Neural cell (in vitro differentiated cells): ENCODE measurements around the gene SSR4. TPM values are rescaled to one million over a fixed set of nuclear protein-coding genes. Genes with fewer than 3 reads are reported as not detected.

Source experiments
- H2AFZ ChIP-seq: fragments of 200-600, 300-800 bp; sonication (generic), shearing (Covaris generic); 2 replicates; pipeline ENCODE4 v1.6.0; 2014; ENCODE audit warnings: low read depth, mild to moderate bottlenecking, antibody characterized with exemption, low read length, moderate library complexity
- H3F3A ChIP-seq: fragments of 200-600 bp; shearing (Covaris generic); 2 replicates; pipeline ENCODE4 v1.6.1; 2016; ENCODE audit warnings: mild to moderate bottlenecking, moderate library complexity, mixed read lengths, antibody characterized with exemption, low read length; ENCODE audit not compliant: insufficient read depth, poor library complexity, severe bottlenecking
- H3K27ac ChIP-seq: fragments of 200-600, 300-800 bp; sonication (generic), shearing (Covaris generic); 2 replicates; pipeline ENCODE4 v1.5.1; 2014; ENCODE audit warnings: mild to moderate bottlenecking, low read length, moderate library complexity
- H3K27me3 ChIP-seq: fragments of 300-800, 200-600 bp; sonication (generic), shearing (Covaris generic); 2 replicates; pipeline ENCODE4 v1.6.0; 2014; ENCODE audit warnings: mild to moderate bottlenecking, low read depth, low read length, moderate library complexity; ENCODE audit not compliant: insufficient read depth
- H3K36me3 ChIP-seq: fragments of 300-800, 200-600 bp; sonication (generic), shearing (Covaris generic); 2 replicates; pipeline ENCODE4 v1.5.1; 2014; ENCODE audit warnings: mild to moderate bottlenecking, antibody characterized with exemption, low read length, moderate library complexity; ENCODE audit not compliant: insufficient read depth
- H3K4me2 ChIP-seq: fragments of 300-800, 200-600 bp; sonication (generic), shearing (Covaris generic); 2 replicates; pipeline ENCODE4 v1.6.0; 2014; ENCODE audit warnings: mild to moderate bottlenecking, low read length
- H3K4me3 ChIP-seq: fragments of 300-800, 200-600 bp; sonication (generic), shearing (Covaris generic); 2 replicates; pipeline ENCODE4 v1.5.1; 2014; ENCODE audit warnings: mild to moderate bottlenecking, low read length, moderate library complexity
- H3K79me2 ChIP-seq: fragments of 200-600 bp; shearing (Covaris generic); replicated peaks from 2 replicates; pipeline ENCODE4 v1.6.0; 2014; ENCODE audit warnings: mild to moderate bottlenecking, low read length, moderate library complexity; ENCODE audit not compliant: insufficient read depth
- H3K9ac ChIP-seq: fragments of 300-800, 200-600 bp; sonication (generic), shearing (Covaris generic); 2 replicates; pipeline ENCODE4 v1.6.1; 2016; ENCODE audit warnings: mild to moderate bottlenecking, low read length, mixed read lengths
- H3K9me2 ChIP-seq: fragments of 200-600 bp; shearing (Covaris generic); 2 replicates; pipeline ENCODE4 v1.6.1; 2016; ENCODE audit warnings: mild to moderate bottlenecking, low read length, mixed read lengths; ENCODE audit not compliant: insufficient read depth
- H3K9me3 ChIP-seq: fragments of 200-600, 300-800 bp; sonication (generic), shearing (Covaris generic); 2 replicates; pipeline ENCODE4 v1.6.1; 2016; ENCODE audit warnings: mild to moderate bottlenecking, mixed run types, low read length, moderate library complexity, mixed read lengths
- H4K20me1 ChIP-seq: fragments of 200-600 bp; shearing (Covaris generic); 2 replicates; pipeline ENCODE4 v1.6.1; 2016; ENCODE audit warnings: mild to moderate bottlenecking, mixed run types; ENCODE audit not compliant: insufficient read depth
- EP300 ChIP-seq: fragments of 450-650 bp; conservative IDR thresholded peaks from 2 replicates; pipeline ENCODE4 v1.6.1; 2014; ENCODE audit warnings: antibody characterized with exemption, mild to moderate bottlenecking, moderate library complexity; ENCODE audit not compliant: poor library complexity, severe bottlenecking
- EZH2 ChIP-seq: fragments of 200-600, 300-800 bp; shearing (Covaris generic), sonication (generic); IDR thresholded peaks from 2 replicates; pipeline ENCODE4 v1.6.1; 2014; ENCODE audit warnings: antibody characterized with exemption, low read length, borderline replicate concordance, mild to moderate bottlenecking; ENCODE audit not compliant: insufficient read depth, poor library complexity, severe bottlenecking
- MXI1 ChIP-seq: fragments of 450-650 bp; conservative IDR thresholded peaks from 2 replicates; pipeline ENCODE4 v1.6.1; 2014; ENCODE audit warnings: antibody characterized with exemption, mild to moderate bottlenecking; ENCODE audit not compliant: poor library complexity, severe bottlenecking
- POLR2AphosphoS5 ChIP-seq: IDR thresholded peaks from 2 replicates; pipeline ENCODE4 v1.6.1; 2012
- RAD21 ChIP-seq: fragments of 450-650 bp; conservative IDR thresholded peaks from 2 replicates; pipeline ENCODE4 v1.6.1; 2014; ENCODE audit warnings: antibody characterized with exemption, mild to moderate bottlenecking, moderate library complexity
- REST ChIP-seq: IDR thresholded peaks from 2 replicates; pipeline ENCODE4 v1.6.1; 2012; ENCODE audit warnings: borderline replicate concordance
- SMC3 ChIP-seq: fragments of 450-650 bp; conservative IDR thresholded peaks from 2 replicates; pipeline ENCODE4 v1.6.1; 2014; ENCODE audit warnings: antibody characterized with exemption, mild to moderate bottlenecking, moderate library complexity; ENCODE audit not compliant: poor library complexity
- TAF1 ChIP-seq: IDR thresholded peaks from 2 replicates; pipeline ENCODE4 v1.6.1; 2012; ENCODE audit warnings: low read depth
- polyA plus RNA-seq: library from polyadenylated mRNA; depleted of rRNA; stranded (reverse); fragments of >200 nt; gene quantifications from 2 replicates; pipeline ENCODE4 v1.2.3, GENCODE V29; 2014
- TF ChIP-seq, protein P1 (sequence below): fragments of 450-650 bp; IDR thresholded peaks from 2 replicates; pipeline ENCODE4 v1.5.1; 2014; ENCODE audit warnings: antibody characterized with exemption, mild to moderate bottlenecking, moderate library complexity; ENCODE audit not compliant: poor library complexity, severe bottlenecking

Gene SSR4
- polyA plus RNA-seq, 1 donor from 2014 or later, result 186 TPM

GRCh38 chrX:153763989-153764755 is 30.3 kb upstream of the SSR4 start, which contains the start of gene PLXNB3:
Gene PLXNB3, plus strand, starts transcription at chrX:153764249. Its CDS starts 1,287 bp downstream, at chrX:153765536.
- Histone ChIP-seq H3K9me3 (no peaks in the 10 kb centered on the region), H3F3A (no peaks in the 10 kb centered on the region), H3K79me2 (no peaks in the 10 kb centered on the region), H3K9me2 (no peaks in the 10 kb centered on the region), H3K4me2 (no peak within 1 kb of the TSS), H3K9ac (peak within 1 kb of the TSS; percentile 69), H3K36me3 (no peaks in the 10 kb centered on the region), H2AFZ (no peak within 1 kb of the TSS), H3K4me3 (no peak within 1 kb of the TSS), H3K27me3 (no peaks in the 10 kb centered on the region), H4K20me1 (no peaks in the 10 kb centered on the region), H3K27ac (no peak within 1 kb of the TSS)
- TF ChIP-seq SMC3 (peak; percentile 87), REST (no peak), POLR2AphosphoS5 (no peak), EZH2 (no peak), MXI1 (no peak), TAF1 (no peak), EP300 (no peak), RAD21 (peak; percentile 83)
- TF ChIP-seq, protein P1, sequence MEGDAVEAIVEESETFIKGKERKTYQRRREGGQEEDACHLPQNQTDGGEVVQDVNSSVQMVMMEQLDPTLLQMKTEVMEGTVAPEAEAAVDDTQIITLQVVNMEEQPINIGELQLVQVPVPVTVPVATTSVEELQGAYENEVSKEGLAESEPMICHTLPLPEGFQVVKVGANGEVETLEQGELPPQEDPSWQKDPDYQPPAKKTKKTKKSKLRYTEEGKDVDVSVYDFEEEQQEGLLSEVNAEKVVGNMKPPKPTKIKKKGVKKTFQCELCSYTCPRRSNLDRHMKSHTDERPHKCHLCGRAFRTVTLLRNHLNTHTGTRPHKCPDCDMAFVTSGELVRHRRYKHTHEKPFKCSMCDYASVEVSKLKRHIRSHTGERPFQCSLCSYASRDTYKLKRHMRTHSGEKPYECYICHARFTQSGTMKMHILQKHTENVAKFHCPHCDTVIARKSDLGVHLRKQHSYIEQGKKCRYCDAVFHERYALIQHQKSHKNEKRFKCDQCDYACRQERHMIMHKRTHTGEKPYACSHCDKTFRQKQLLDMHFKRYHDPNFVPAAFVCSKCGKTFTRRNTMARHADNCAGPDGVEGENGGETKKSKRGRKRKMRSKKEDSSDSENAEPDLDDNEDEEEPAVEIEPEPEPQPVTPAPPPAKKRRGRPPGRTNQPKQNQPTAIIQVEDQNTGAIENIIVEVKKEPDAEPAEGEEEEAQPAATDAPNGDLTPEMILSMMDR, result peak; percentile 81

DNA sequence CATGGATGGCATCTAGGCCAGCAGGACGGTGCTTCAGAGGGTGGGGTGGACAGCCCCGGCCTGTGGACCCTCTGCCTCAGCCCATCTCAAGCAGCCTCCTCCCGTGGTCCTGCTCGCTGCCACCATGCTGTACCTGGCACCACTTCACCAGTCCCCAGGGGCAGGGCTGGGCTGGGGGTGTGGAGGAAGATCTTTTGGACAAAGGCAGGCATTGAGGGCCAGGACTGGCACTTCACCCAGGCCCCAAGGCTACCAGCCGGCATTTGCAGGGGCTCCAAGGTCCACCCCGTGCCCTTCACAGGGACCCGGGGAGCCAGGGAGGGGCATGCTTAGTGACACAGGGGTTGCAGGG is 29.7 kb upstream of the SSR4 start:
- Histone ChIP-seq H3K9ac (peak overlapping the region; percentile 69), H3K27ac (no peak overlapping the region), H3K79me2 (no peaks in the 10 kb centered on the region), H2AFZ (no peak overlapping the region), H3F3A (no peaks in the 10 kb centered on the region), H3K9me3 (no peaks in the 10 kb centered on the region), H3K9me2 (no peaks in the 10 kb centered on the region), H3K4me3 (no peak overlapping the region), H4K20me1 (no peaks in the 10 kb centered on the region), H3K27me3 (no peaks in the 10 kb centered on the region), H3K36me3 (no peaks in the 10 kb centered on the region), H3K4me2 (no peak overlapping the region)
- TF ChIP-seq EP300 (no peak), REST (no peak), SMC3 (no peak), MXI1 (no peak), RAD21 (no peak), EZH2 (no peak), TAF1 (no peak), POLR2AphosphoS5 (no peak)
- TF ChIP-seq, protein P1, result no peak
